HG03521 (cell line): ENCODE results near the gene XPNPEP3.
A peak's percentile ranks its signal among the peaks of the same experiment; 100 is the strongest.
"Not testable (repeated sequence)": the region's sequence is repeated elsewhere in the genome, so short reads cannot be mapped to it uniquely, and the experiment has no call there.

Experiments used
- ATAC-seq: cut with Tn5 transposase; IDR thresholded peaks from one replicate; pipeline ENCODE4 v1.9.1; 2021; ENCODE audit warnings: mild to moderate bottlenecking, moderate library complexity; ENCODE audit not compliant: unreplicated experiment

Gene XPNPEP3

GRCh38 chr22:40856513-40857308 is at the start of gene XPNPEP3, which contains the start of gene ST13:
Gene XPNPEP3 (plus strand): TSS chr22:40857148. CDS start chr22:40857182, 34 bp downstream.
Gene ST13 (minus strand): TSS chr22:40856639. CDS start chr22:40856540, 99 bp downstream.
- ATAC-seq = peak; percentile 86

- no peak for ATAC-seq
Measured at GRCh38 chr22:40808018-40808841, 48.7 kb upstream of the XPNPEP3 start.

- no peak for ATAC-seq
Measured at GRCh38 chr22:40813912-40814315, 43.0 kb upstream of the XPNPEP3 start.

GRCh38 chr22:40817737-40818136 is 39.2 kb upstream of the XPNPEP3 start:
- ATAC-seq = no peak

GRCh38 chr22:40818192-40818746 is 38.7 kb upstream of the XPNPEP3 start:
- ATAC-seq = no peak

- ATAC-seq = peak; percentile 81
Measured at GRCh38 chr22:40818747-40819598, 38.0 kb upstream of the XPNPEP3 start, which contains the start of gene SLC25A17. Gene SLC25A17 (minus strand): TSS chr22:40819346. CDS start chr22:40819248, 98 bp downstream.

- ATAC-seq = no peak
Measured at GRCh38 chr22:40819599-40820140, 37.3 kb upstream of the XPNPEP3 start.

GRCh38 chr22:40823426-40823825 is 33.5 kb upstream of the XPNPEP3 start:
- no peak for ATAC-seq

- ATAC-seq = not testable (repeated sequence)
Measured at GRCh38 chr22:40826292-40826691, 30.7 kb upstream of the XPNPEP3 start.

GRCh38 chr22:40826984-40827741 is 29.8 kb upstream of the XPNPEP3 start:
- ATAC-seq = no peak

- ATAC-seq = no peak
Measured at GRCh38 chr22:40829131-40829530, 27.8 kb upstream of the XPNPEP3 start.

GRCh38 chr22:40834619-40835018 is 22.3 kb upstream of the XPNPEP3 start:
- no peak for ATAC-seq

GRCh38 chr22:40838486-40838885 is 18.5 kb upstream of the XPNPEP3 start:
- no peak for ATAC-seq

GRCh38 chr22:40844951-40845350 is 12.0 kb upstream of the XPNPEP3 start:
- ATAC-seq = no peak

- not testable (repeated sequence) for ATAC-seq
Measured at GRCh38 chr22:40845816-40846215, 11.1 kb upstream of the XPNPEP3 start.

GRCh38 chr22:40853333-40853732 is 3.6 kb upstream of the XPNPEP3 start:
- ATAC-seq = no peak

GRCh38 chr22:40853961-40854360 is 3.0 kb upstream of the XPNPEP3 start:
- no peak for ATAC-seq

- no peak for ATAC-seq
Measured at GRCh38 chr22:40855071-40855978, 1.6 kb upstream of the XPNPEP3 start.
